ENCODE data around the gene SDK1. TPM values are rescaled to one million over a fixed set of nuclear protein-coding genes. Genes with fewer than 3 reads are reported as not detected.
"Not testable (repeated sequence)": the region's sequence is repeated elsewhere in the genome, so short reads cannot be mapped to it uniquely, and the experiment has no call there.

The SDK1 gene
- polyA plus RNA-seq, 2 of the 4 experiments (the other 2 are of a cell fraction), result 0.12 to 0.28 TPM

- ChIA-PET POLR2A (no interaction called here), CTCF (no interaction called here)
- no peak for TF ChIP-seq MYC (IDR thresholded peaks at IDR 0.05; ENCODE audit: borderline replicate concordance, low read length)
- no peak for TF ChIP-seq FOSL2 (IDR thresholded peaks at IDR 0.05)
- TF ChIP-seq FOSL2 (CRISPR knock-in tag; IDR thresholded peaks at IDR 0.05), result peak; percentile 25; the same call in 1 of the 2 replicates
- DNase-seq (ENCODE audit: low read depth in 1 of 2, low spot score in 1 of 2) (no peak), FAIRE-seq (no peak), ATAC-seq (no peak)
- Histone ChIP-seq H3K4me1 (no peaks in the 10 kb centered on the region), H3K27ac (no peak overlapping the region), H3K4me3 (no peak overlapping the region), H3K4me2 (no peak overlapping the region), H3K9me3 (peaks cover 10% of the 10 kb centered on the region; the same call in 1 of the 3 replicates)
- 11% methylated on average over 1 of the region's 1 CpG for WGBS (ENCODE audit: missing lambda C conversion rate)
Observed at GRCh38 chr7:3579638-3580219, 278.7 kb downstream of the SDK1 start.

DNA sequence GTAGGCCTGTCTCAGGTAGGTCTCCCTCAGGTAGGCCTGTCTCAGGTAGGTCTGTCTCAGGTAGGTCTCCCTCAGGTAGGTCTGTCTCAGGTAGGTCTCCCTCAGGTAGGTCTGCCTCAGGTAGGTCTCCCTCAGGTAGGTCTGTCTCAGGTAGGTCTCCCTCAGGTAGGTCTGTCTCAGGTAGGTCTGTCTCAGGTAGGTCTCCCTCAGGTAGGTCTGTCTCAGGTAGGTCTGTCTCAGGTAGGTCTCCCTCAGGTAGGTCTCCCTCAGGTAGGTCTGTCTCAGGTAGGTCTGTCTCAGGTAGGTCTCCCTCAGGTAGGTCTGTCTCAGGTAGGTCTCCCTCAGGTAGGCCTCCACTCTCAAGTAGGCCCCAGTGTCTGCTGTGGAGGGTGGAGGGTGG is 281.1 kb downstream of the SDK1 start:
- ATAC-seq; H3K4me1 ChIP-seq; H3K4me2 ChIP-seq; H3K4me3 ChIP-seq; POLR2A ChIA-PET; H3K27ac ChIP-seq; DNase-seq (ENCODE audit: low read depth in 1 of 2, low spot score in 1 of 2); FAIRE-seq: not testable (repeated sequence)
- CTCF ChIA-PET, result interaction anchor here (1.0 kb wide), 1 partner anchor 18 kb away, joined by 3 read pairs; no protein-coding TSS in a partner anchor
- peaks cover 10% of the 10 kb centered on the region; the same call in 1 of the 3 replicates for H3K9me3 ChIP-seq

GRCh38 chr7:3585826-3586225 is 284.8 kb downstream of the SDK1 start:
- ATAC-seq, result no peak
- no peak for DNase-seq (ENCODE audit: low read depth in 1 of 2, low spot score in 1 of 2)
- 58% methylated on average over 4 of the region's 4 CpGs for WGBS (ENCODE audit: missing lambda C conversion rate)
- Histone ChIP-seq H3K27ac (no peak overlapping the region), H3K4me2 (no peak overlapping the region), H3K4me1 (no peaks in the 10 kb centered on the region), H3K9me3 (no peaks in the 10 kb centered on the region), H3K4me3 (no peak overlapping the region)
- ChIA-PET POLR2A (no interaction called here), CTCF (no interaction called here)
- FAIRE-seq, result no peak
- TF ChIP-seq HEYL (CRISPR knock-in tag; IDR thresholded peaks at IDR 0.05), result no peak
- TF ChIP-seq EHF (CRISPR knock-in tag; IDR thresholded peaks at IDR 0.05), result no peak
- no peak for TF ChIP-seq ZSCAN20 (CRISPR knock-in tag; IDR thresholded peaks at IDR 0.05)
- no peak for TF ChIP-seq HOXA7 (CRISPR knock-in tag; IDR thresholded peaks at IDR 0.05)
- TF ChIP-seq CEBPB (IDR thresholded peaks at IDR 0.05), result no peak
- TF ChIP-seq NR3C1 (IDR thresholded peaks at IDR 0.05), result no peak
- no peak for TF ChIP-seq E2F6 (IDR thresholded peaks at IDR 0.05; ENCODE audit: borderline replicate concordance, low read depth)
- TF ChIP-seq SREBF2 (IDR thresholded peaks at IDR 0.05), result no peak
- no peak for TF ChIP-seq ZC3H11A (IDR thresholded peaks at IDR 0.05)
- TF ChIP-seq MAX (IDR thresholded peaks at IDR 0.05), result no peak
- no peak for TF ChIP-seq HOXB13 (CRISPR knock-in tag; IDR thresholded peaks at IDR 0.05; ENCODE audit: low read depth)
- TF ChIP-seq CHD4 (IDR thresholded peaks at IDR 0.05; ENCODE audit: borderline replicate concordance), result no peak
- TF ChIP-seq JUN (IDR thresholded peaks at IDR 0.05), result no peak
- TF ChIP-seq MYC (IDR thresholded peaks at IDR 0.05; ENCODE audit: borderline replicate concordance, low read length), result no peak

DNA sequence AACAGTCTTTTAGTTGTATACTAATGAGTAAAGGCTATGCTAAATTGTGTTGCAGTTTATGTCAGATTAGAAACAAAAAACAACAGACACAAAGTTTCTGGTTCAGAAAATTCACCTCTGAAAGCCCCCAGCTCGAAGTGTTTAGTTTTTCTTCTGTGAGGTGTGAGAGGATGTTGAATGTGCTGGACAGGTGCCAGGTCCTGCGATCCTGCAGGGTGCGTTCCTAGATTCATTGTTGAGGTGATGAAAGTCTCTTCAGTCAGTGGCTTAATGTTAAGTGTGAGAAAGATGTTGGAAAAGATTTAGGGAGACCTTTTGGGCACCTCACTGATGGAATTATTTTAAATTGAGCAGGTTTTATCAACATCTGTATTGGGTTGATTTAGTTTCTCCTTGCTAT is 287.3 kb downstream of the SDK1 start:
- ChIA-PET CTCF (interaction anchor here (1.2 kb wide), 1 partner anchor 12 kb away, joined by 3 read pairs; no protein-coding TSS in a partner anchor), POLR2A (no interaction called here)
- no peaks in the 10 kb centered on the region for H3K9me3 ChIP-seq
- H3K4me2 ChIP-seq, result no peak overlapping the region
- FAIRE-seq (no peak), ATAC-seq (no peak), DNase-seq (ENCODE audit: low read depth in 1 of 2, low spot score in 1 of 2) (no peak)
- no peak overlapping the region for H3K4me3 ChIP-seq
- 28% methylated on average over 3 of the region's 3 CpGs for WGBS (ENCODE audit: missing lambda C conversion rate)
- TF ChIP-seq POLR2AphosphoS2 (conservative IDR thresholded peaks at IDR 0.05; ENCODE audit: low read length) (no peak), PHF8 (IDR thresholded peaks at IDR 0.05; ENCODE audit: borderline replicate concordance, low read depth) (no peak), ZNF302 (CRISPR knock-in tag; IDR thresholded peaks at IDR 0.05) (no peak), NR3C1 (IDR thresholded peaks at IDR 0.05) (no peak)
- TF ChIP-seq, protein P1, sequence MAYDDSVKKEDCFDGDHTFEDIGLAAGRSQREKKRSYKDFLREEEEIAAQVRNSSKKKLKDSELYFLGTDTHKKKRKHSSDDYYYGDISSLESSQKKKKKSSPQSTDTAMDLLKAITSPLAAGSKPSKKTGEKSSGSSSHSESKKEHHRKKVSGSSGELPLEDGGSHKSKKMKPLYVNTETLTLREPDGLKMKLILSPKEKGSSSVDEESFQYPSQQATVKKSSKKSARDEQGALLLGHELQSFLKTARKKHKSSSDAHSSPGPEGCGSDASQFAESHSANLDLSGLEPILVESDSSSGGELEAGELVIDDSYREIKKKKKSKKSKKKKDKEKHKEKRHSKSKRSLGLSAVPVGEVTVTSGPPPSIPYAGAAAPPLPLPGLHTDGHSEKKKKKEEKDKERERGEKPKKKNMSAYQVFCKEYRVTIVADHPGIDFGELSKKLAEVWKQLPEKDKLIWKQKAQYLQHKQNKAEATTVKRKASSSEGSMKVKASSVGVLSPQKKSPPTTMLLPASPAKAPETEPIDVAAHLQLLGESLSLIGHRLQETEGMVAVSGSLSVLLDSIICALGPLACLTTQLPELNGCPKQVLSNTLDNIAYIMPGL (CRISPR knock-in tag; IDR thresholded peaks at IDR 0.05; ENCODE audit: borderline replicate concordance), result no peak
- H3K27ac ChIP-seq, result no peak overlapping the region
- no peaks in the 10 kb centered on the region for H3K4me1 ChIP-seq

All from A549 (cell line).